Endodermal cell (in vitro differentiated cells): ENCODE measurements around the gene FDPS. TPM values are rescaled to one million over a fixed set of nuclear protein-coding genes. Genes with fewer than 3 reads are reported as not detected.

Experiments
- DNase-seq: peaks from one replicate; pipeline ENCODE4 v3.0.0-alpha.2; 2017
- H3K27ac ChIP-seq: 2 replicates; pipeline ENCODE4 v1.5.1; 2013; ENCODE audit warnings: mild to moderate bottlenecking, low read depth, low read length, moderate library complexity
- H3K27me3 ChIP-seq: 2 replicates; pipeline ENCODE4 v1.6.1; 2013; ENCODE audit warnings: mild to moderate bottlenecking, low read length, moderate library complexity; ENCODE audit not compliant: insufficient read depth, control insufficient read depth, poor library complexity, severe bottlenecking
- H3K36me3 ChIP-seq: 2 replicates; pipeline ENCODE4 v1.7.0; 2013; ENCODE audit warnings: mild to moderate bottlenecking, low read length, moderate library complexity; ENCODE audit not compliant: control insufficient read depth, insufficient read depth
- H3K4me1 ChIP-seq: one replicate; pipeline ENCODE4 v1.7.0; 2013; ENCODE audit warnings: low read length; ENCODE audit not compliant: control insufficient read depth, insufficient read depth
- H3K4me3 ChIP-seq: 2 replicates; pipeline ENCODE4 v1.5.1; 2013; ENCODE audit warnings: mild to moderate bottlenecking, low read length, moderate library complexity
- H3K9ac ChIP-seq: 2 replicates; pipeline ENCODE4 v1.6.1; 2013; ENCODE audit warnings: mild to moderate bottlenecking, low read length, moderate library complexity; ENCODE audit not compliant: poor library complexity, severe bottlenecking; ENCODE audit errors: extremely low read depth
- H3K9me3 ChIP-seq: 2 replicates; pipeline ENCODE4 v1.6.1; 2013; ENCODE audit warnings: mild to moderate bottlenecking, low read length, moderate library complexity; ENCODE audit not compliant: control insufficient read depth
- H3K27ac Mint-ChIP-seq: 2 replicates; pipeline ENCODE4 v1.8.0; 2020; ENCODE audit warnings: mixed read lengths
- H3K27me3 Mint-ChIP-seq: 2 replicates; pipeline ENCODE4 v1.8.0; 2021; ENCODE audit warnings: mild to moderate bottlenecking, mixed read lengths; ENCODE audit not compliant: insufficient read depth
- H3K36me3 Mint-ChIP-seq: 2 replicates; pipeline ENCODE4 v1.8.0; 2020; ENCODE audit warnings: low read depth, mixed read lengths
- H3K4me1 Mint-ChIP-seq: 2 replicates; pipeline ENCODE4 v1.8.0; 2020; ENCODE audit warnings: mixed read lengths
- H3K4me3 Mint-ChIP-seq: 2 replicates; pipeline ENCODE4 v1.8.0; 2020; ENCODE audit warnings: mild to moderate bottlenecking, moderate library complexity, mixed read lengths
- H3K9me3 Mint-ChIP-seq: 2 replicates; pipeline ENCODE4 v1.8.0; 2020; ENCODE audit warnings: mild to moderate bottlenecking, mixed read lengths
- WGBS, 2 experiments: methylation state at CpG; one replicate each; pipeline versions ENCODE4 v1.1.5 to v1.1.7; 2013; ENCODE audit warnings: missing lambda C conversion rate in 2 of 2, mixed read lengths in 1 of 2; ENCODE audit not compliant: insufficient coverage in 1 of 2, insufficient read length in 1 of 2; 5-methylcytosine and 5-hydroxymethylcytosine counted together
- total RNA-seq, 2 donors: library from RNA; stranded (reverse); fragmentation: NEBNext Ultra II Directional in 1 of 2; extraction: Animal tissue kit (Norgen Biotek cat#: 25700) in 1 of 2; gene quantifications; 2 replicates in 1 of 2; 3 replicates in 1 of 2; pipeline ENCODE4 v1.2.1, GENCODE V29; 2021
- TF ChIP-seq, protein P1 (sequence below): fragments of 200-600 bp; sonication (generic); conservative IDR thresholded peaks from 2 replicates; pipeline ENCODE4 v1.5.0; 2021; ENCODE audit warnings: antibody characterized with exemption, mild to moderate bottlenecking

Gene FDPS
- total RNA-seq, 2 donors from 2014 or later, result 247 to 250 TPM

- Histone ChIP-seq H3K27me3 (no peaks in the 10 kb centered on the region), H3K27ac (no peak overlapping the region), H3K36me3 (peaks cover 87% of the 10 kb centered on the region), H3K4me1 (no peaks in the 10 kb centered on the region), H3K9ac (no peak overlapping the region), H3K9me3 (no peaks in the 10 kb centered on the region), H3K4me3 (no peak overlapping the region)
- 94 to 96% methylated on average over 6 of the region's 6 CpGs for WGBS, 2 experiments
- no peak for DNase-seq
- Mint-ChIP-seq H3K4me3 (no peak overlapping the region), H3K9me3 (no peaks in the 10 kb centered on the region), H3K27ac (no peak overlapping the region), H3K36me3 (peaks cover 81% of the 10 kb centered on the region), H3K4me1 (peaks cover 8% of the 10 kb centered on the region), H3K27me3 (no peaks in the 10 kb centered on the region)
- TF ChIP-seq, protein P1, sequence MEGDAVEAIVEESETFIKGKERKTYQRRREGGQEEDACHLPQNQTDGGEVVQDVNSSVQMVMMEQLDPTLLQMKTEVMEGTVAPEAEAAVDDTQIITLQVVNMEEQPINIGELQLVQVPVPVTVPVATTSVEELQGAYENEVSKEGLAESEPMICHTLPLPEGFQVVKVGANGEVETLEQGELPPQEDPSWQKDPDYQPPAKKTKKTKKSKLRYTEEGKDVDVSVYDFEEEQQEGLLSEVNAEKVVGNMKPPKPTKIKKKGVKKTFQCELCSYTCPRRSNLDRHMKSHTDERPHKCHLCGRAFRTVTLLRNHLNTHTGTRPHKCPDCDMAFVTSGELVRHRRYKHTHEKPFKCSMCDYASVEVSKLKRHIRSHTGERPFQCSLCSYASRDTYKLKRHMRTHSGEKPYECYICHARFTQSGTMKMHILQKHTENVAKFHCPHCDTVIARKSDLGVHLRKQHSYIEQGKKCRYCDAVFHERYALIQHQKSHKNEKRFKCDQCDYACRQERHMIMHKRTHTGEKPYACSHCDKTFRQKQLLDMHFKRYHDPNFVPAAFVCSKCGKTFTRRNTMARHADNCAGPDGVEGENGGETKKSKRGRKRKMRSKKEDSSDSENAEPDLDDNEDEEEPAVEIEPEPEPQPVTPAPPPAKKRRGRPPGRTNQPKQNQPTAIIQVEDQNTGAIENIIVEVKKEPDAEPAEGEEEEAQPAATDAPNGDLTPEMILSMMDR, result no peak
Observed at GRCh38 chr1:155266553-155266952, 42.1 kb upstream of the FDPS start.

GRCh38 chr1:155267373-155267772 lies 41.3 kb upstream of the FDPS start:
- no peaks in the 10 kb centered on the region for H3K9me3 Mint-ChIP-seq
- peaks cover 8% of the 10 kb centered on the region for H3K4me1 Mint-ChIP-seq
- WGBS, 2 experiments, result 100% methylated on average over 2 of the region's 2 CpGs

DNA sequence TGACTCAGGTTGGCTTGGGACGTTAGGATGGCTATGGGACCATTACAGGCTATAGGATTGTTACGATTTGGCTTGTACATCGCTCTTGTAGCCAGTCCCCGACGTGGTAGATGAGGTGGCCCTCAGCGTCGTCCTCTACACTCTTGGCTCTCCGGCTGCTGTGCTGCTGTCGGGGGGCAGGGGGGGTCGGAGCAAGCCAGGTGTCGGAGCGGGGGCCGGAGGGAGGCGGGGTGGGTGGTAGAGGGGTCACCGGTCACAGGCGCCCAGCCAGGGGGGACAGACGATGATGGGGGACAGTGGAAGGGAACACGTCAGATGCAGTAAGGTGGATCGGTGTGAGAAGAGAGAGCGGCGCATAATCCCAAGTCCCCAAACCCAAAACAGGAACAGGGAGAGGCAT lies 40.0 kb upstream of the FDPS start:
- H3K27me3 ChIP-seq, result no peaks in the 10 kb centered on the region
- H3K27ac ChIP-seq, result no peak overlapping the region
- TF ChIP-seq, protein P1, result no peak
- Mint-ChIP-seq H3K36me3 (peaks cover 80% of the 10 kb centered on the region), H3K4me3 (no peak overlapping the region), H3K27ac (no peak overlapping the region), H3K9me3 (no peaks in the 10 kb centered on the region), H3K4me1 (peaks cover 10% of the 10 kb centered on the region), H3K27me3 (no peaks in the 10 kb centered on the region)
- H3K9ac ChIP-seq, result no peak overlapping the region
- no peak for DNase-seq
- H3K9me3 ChIP-seq, result no peaks in the 10 kb centered on the region
- WGBS, 2 experiments, result 97 to 100% methylated on average over 7 to 21 of the region's 21 CpGs
- H3K36me3 ChIP-seq, result peaks cover 80% of the 10 kb centered on the region
- no peak overlapping the region for H3K4me3 ChIP-seq
- no peaks in the 10 kb centered on the region for H3K4me1 ChIP-seq

More at GRCh38 chr1:155267373-155267772, 41.3 kb upstream of the FDPS start:
- H3K4me3 Mint-ChIP-seq, result no peak overlapping the region
- H3K9ac ChIP-seq, result no peak overlapping the region
- no peak for DNase-seq
- H3K36me3 ChIP-seq, result peaks cover 91% of the 10 kb centered on the region
- TF ChIP-seq, protein P1, result no peak
- peaks cover 85% of the 10 kb centered on the region for H3K36me3 Mint-ChIP-seq
- no peak overlapping the region for H3K27ac Mint-ChIP-seq
- no peaks in the 10 kb centered on the region for H3K27me3 ChIP-seq
- H3K27ac ChIP-seq, result no peak overlapping the region
- no peaks in the 10 kb centered on the region for H3K27me3 Mint-ChIP-seq
- H3K4me1 ChIP-seq, result no peaks in the 10 kb centered on the region
- H3K9me3 ChIP-seq, result no peaks in the 10 kb centered on the region
- no peak overlapping the region for H3K4me3 ChIP-seq
